Mesendoderm (in vitro differentiated cells): Measurements from ENCODE around the gene TLR7.

Experiments
- DNase-seq: peaks from one replicate; pipeline ENCODE4 v3.0.0; 2013
- H2AK5ac ChIP-seq: 2 replicates; pipeline ENCODE4 v1.6.1; 2013; ENCODE audit warnings: low read length, inconsistent platforms
- H2BK120ac ChIP-seq: 2 replicates; pipeline ENCODE4 v1.6.1; 2013; ENCODE audit warnings: low read depth, mild to moderate bottlenecking, low read length, moderate library complexity, mixed read lengths
- H2BK15ac ChIP-seq: replicated peaks from 2 replicates; pipeline ENCODE4 v1.6.1; 2013; ENCODE audit warnings: low read depth, mild to moderate bottlenecking, moderate library complexity
- H2BK5ac ChIP-seq: 2 replicates; pipeline ENCODE4 v1.6.1; 2013; ENCODE audit warnings: low read length, inconsistent platforms
- H3K18ac ChIP-seq: 2 replicates; pipeline ENCODE4 v1.6.1; 2013; ENCODE audit warnings: mild to moderate bottlenecking, low read length, mixed read lengths
- H3K23ac ChIP-seq: one replicate; pipeline ENCODE4 v1.6.1; 2013; ENCODE audit warnings: low read length
- H3K27ac ChIP-seq: 2 replicates; pipeline ENCODE4 v1.5.1; 2013; ENCODE audit warnings: low read depth, mild to moderate bottlenecking, inconsistent platforms, low read length, moderate library complexity
- H3K27me3 ChIP-seq: 2 replicates; pipeline ENCODE4 v1.6.1; 2013; ENCODE audit warnings: low read length, control low read depth, mild to moderate bottlenecking, inconsistent platforms; ENCODE audit not compliant: insufficient read depth, poor library complexity
- H3K36me3 ChIP-seq: 2 replicates; pipeline ENCODE4 v1.6.1; 2013; ENCODE audit warnings: low read length, inconsistent platforms; ENCODE audit not compliant: control insufficient read depth, insufficient read depth
- H3K4ac ChIP-seq: one replicate; pipeline ENCODE4 v1.6.1; 2013; ENCODE audit warnings: low read depth, mild to moderate bottlenecking, low read length, moderate library complexity
- H3K4me1 ChIP-seq: 2 replicates; pipeline ENCODE4 v1.6.1; 2013; ENCODE audit warnings: low read depth, low read length, inconsistent platforms; ENCODE audit not compliant: control insufficient read depth
- H3K4me2 ChIP-seq: 2 replicates; pipeline ENCODE4 v1.6.1; 2013; ENCODE audit warnings: low read length
- H3K4me3 ChIP-seq: 2 replicates; pipeline ENCODE4 v1.5.1; 2013; ENCODE audit warnings: mild to moderate bottlenecking, low read length
- H3K56ac ChIP-seq: one replicate; pipeline ENCODE4 v1.6.1; 2013; ENCODE audit warnings: low read length
- H3K79me1 ChIP-seq: 2 replicates; pipeline ENCODE4 v1.6.1; 2013; ENCODE audit warnings: low read length, inconsistent platforms
- H3K79me2 ChIP-seq: 2 replicates; pipeline ENCODE4 v1.6.1; 2013; ENCODE audit warnings: mild to moderate bottlenecking, low read length; ENCODE audit not compliant: control insufficient read depth, insufficient read depth
- H3K9ac ChIP-seq: 2 replicates; pipeline ENCODE4 v1.6.1; 2013; ENCODE audit warnings: low read length, inconsistent platforms
- H4K5ac ChIP-seq: one replicate; pipeline ENCODE4 v1.6.1; 2013; ENCODE audit warnings: low read length
- H4K8ac ChIP-seq: one replicate; pipeline ENCODE4 v1.6.1; 2013; ENCODE audit warnings: low read depth, mild to moderate bottlenecking, control low read depth, low read length, moderate library complexity
- WGBS: extraction: QIAGEN DNeasy Blood & Tissue Kit; methylation state at CpG from one replicate; pipeline ENCODE4 v1.1.7; 2013; ENCODE audit warnings: low lambda C conversion rate, missing lambda C conversion rate; ENCODE audit not compliant: insufficient coverage; ENCODE audit errors: extremely low coverage; 5-methylcytosine and 5-hydroxymethylcytosine counted together

The TLR7 gene

DNA sequence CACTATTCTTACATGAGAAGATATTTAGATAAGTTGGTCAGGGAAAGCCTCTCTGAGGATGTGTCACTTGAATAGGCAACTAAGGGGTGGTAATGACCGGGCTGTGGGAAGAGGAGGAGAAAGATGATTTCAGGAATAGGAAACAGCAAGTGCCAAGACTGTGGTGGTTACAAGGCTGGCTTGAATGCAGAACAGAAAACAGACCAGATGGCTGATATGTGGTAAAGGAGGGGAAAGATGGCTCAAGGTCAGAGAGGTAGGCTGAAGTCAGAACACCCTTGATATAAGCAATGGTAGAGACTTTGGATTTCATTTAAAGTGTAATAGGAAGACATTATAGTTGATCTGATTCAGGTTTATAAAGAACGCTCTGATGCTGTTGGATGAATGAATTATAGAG, 15.0 kb downstream of the TLR7 start:
- Histone ChIP-seq H3K56ac (no peak overlapping the region), H3K4me2 (no peak overlapping the region), H2BK15ac (no peak overlapping the region), H3K4me1 (no peaks in the 10 kb centered on the region), H2AK5ac (no peak overlapping the region), H3K4ac (no peak overlapping the region), H3K4me3 (no peak overlapping the region), H4K8ac (no peak overlapping the region), H3K79me2 (no peaks in the 10 kb centered on the region), H3K27ac (no peak overlapping the region), H3K23ac (no peak overlapping the region), H3K36me3 (no peaks in the 10 kb centered on the region), H4K5ac (no peak overlapping the region), H3K27me3 (no peaks in the 10 kb centered on the region), H3K18ac (no peak overlapping the region), H3K9ac (no peak overlapping the region), H2BK120ac (no peak overlapping the region), H3K79me1 (no peaks in the 10 kb centered on the region), H2BK5ac (no peak overlapping the region)
- no CpG with 5 or more reads among the region's 2 CpGs for WGBS
- DNase-seq: no peak

- H3K4me1 ChIP-seq: no peaks in the 10 kb centered on the region
- no peak overlapping the region for H3K9ac ChIP-seq
- no peak overlapping the region for H2AK5ac ChIP-seq
- H3K23ac ChIP-seq: no peak overlapping the region
- H3K36me3 ChIP-seq: no peaks in the 10 kb centered on the region
- H2BK120ac ChIP-seq: no peak overlapping the region
- no peaks in the 10 kb centered on the region for H3K79me2 ChIP-seq
- no CpG with 5 or more reads among the region's 5 CpGs for WGBS
- H3K79me1 ChIP-seq: no peaks in the 10 kb centered on the region
- H3K27ac ChIP-seq: no peak overlapping the region
- no peaks in the 10 kb centered on the region for H3K27me3 ChIP-seq
- no peak for DNase-seq
- H2BK15ac ChIP-seq: no peak overlapping the region
- H4K5ac ChIP-seq: no peak overlapping the region
- H3K18ac ChIP-seq: no peak overlapping the region
- H2BK5ac ChIP-seq: no peak overlapping the region
- no peak overlapping the region for H3K4me2 ChIP-seq
- H3K4me3 ChIP-seq: no peak overlapping the region
- no peak overlapping the region for H3K56ac ChIP-seq
- no peak overlapping the region for H3K4ac ChIP-seq
- H4K8ac ChIP-seq: no peak overlapping the region
Observed at GRCh38 chrX:12885508-12885907, 18.6 kb downstream of the TLR7 start.

DNA sequence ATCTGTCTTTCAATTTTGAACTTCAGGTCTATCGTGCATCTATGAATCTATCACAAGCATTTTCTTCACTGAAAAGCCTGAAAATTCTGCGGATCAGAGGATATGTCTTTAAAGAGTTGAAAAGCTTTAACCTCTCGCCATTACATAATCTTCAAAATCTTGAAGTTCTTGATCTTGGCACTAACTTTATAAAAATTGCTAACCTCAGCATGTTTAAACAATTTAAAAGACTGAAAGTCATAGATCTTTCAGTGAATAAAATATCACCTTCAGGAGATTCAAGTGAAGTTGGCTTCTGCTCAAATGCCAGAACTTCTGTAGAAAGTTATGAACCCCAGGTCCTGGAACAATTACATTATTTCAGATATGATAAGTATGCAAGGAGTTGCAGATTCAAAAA, 19.7 kb downstream of the TLR7 start:
- no CpG with 5 or more reads among the region's 3 CpGs for WGBS
- H3K27me3 ChIP-seq: no peaks in the 10 kb centered on the region

DNA sequence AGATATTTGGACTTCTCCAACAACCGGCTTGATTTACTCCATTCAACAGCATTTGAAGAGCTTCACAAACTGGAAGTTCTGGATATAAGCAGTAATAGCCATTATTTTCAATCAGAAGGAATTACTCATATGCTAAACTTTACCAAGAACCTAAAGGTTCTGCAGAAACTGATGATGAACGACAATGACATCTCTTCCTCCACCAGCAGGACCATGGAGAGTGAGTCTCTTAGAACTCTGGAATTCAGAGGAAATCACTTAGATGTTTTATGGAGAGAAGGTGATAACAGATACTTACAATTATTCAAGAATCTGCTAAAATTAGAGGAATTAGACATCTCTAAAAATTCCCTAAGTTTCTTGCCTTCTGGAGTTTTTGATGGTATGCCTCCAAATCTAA, 20.3 kb downstream of the TLR7 start:
- no peaks in the 10 kb centered on the region for H3K36me3 ChIP-seq
- H3K23ac ChIP-seq: no peak overlapping the region
- no CpG with 5 or more reads among the region's 2 CpGs for WGBS
- no peaks in the 10 kb centered on the region for H3K27me3 ChIP-seq
- no peak overlapping the region for H2BK120ac ChIP-seq
- no peak overlapping the region for H3K18ac ChIP-seq
- H3K4me1 ChIP-seq: no peaks in the 10 kb centered on the region
- no peak overlapping the region for H4K8ac ChIP-seq
- no peak overlapping the region for H4K5ac ChIP-seq
- no peak for DNase-seq
- no peak overlapping the region for H3K4me3 ChIP-seq
- no peak overlapping the region for H3K9ac ChIP-seq
- H3K27ac ChIP-seq: no peak overlapping the region
- no peaks in the 10 kb centered on the region for H3K79me2 ChIP-seq
- no peak overlapping the region for H2BK5ac ChIP-seq
- no peaks in the 10 kb centered on the region for H3K79me1 ChIP-seq
- H2AK5ac ChIP-seq: no peak overlapping the region
- H3K4ac ChIP-seq: no peak overlapping the region
- no peak overlapping the region for H3K56ac ChIP-seq
- no peak overlapping the region for H2BK15ac ChIP-seq
- H3K4me2 ChIP-seq: no peak overlapping the region

More for the DNA sequence above, 19.7 kb downstream of the TLR7 start:
- H2BK5ac ChIP-seq: no peak overlapping the region
- no peak overlapping the region for H3K18ac ChIP-seq
- no peak overlapping the region for H2BK15ac ChIP-seq
- H3K4me2 ChIP-seq: no peak overlapping the region
- H3K56ac ChIP-seq: no peak overlapping the region
- H3K36me3 ChIP-seq: no peaks in the 10 kb centered on the region
- no peaks in the 10 kb centered on the region for H3K79me1 ChIP-seq
- H2AK5ac ChIP-seq: no peak overlapping the region
- H4K5ac ChIP-seq: no peak overlapping the region
- DNase-seq: no peak
- H3K4ac ChIP-seq: no peak overlapping the region
- no peak overlapping the region for H4K8ac ChIP-seq
- H3K4me3 ChIP-seq: no peak overlapping the region
- no peak overlapping the region for H3K23ac ChIP-seq
- no peak overlapping the region for H3K9ac ChIP-seq
- H3K79me2 ChIP-seq: no peaks in the 10 kb centered on the region
- H2BK120ac ChIP-seq: no peak overlapping the region
- H3K4me1 ChIP-seq: no peaks in the 10 kb centered on the region
- H3K27ac ChIP-seq: no peak overlapping the region

GRCh38 chrX:12887767-12888166, 20.9 kb downstream of the TLR7 start:
- no peak overlapping the region for H4K5ac ChIP-seq
- no peak overlapping the region for H3K23ac ChIP-seq
- H2AK5ac ChIP-seq: no peak overlapping the region
- H4K8ac ChIP-seq: no peak overlapping the region
- H3K27ac ChIP-seq: no peak overlapping the region
- no peak overlapping the region for H3K4ac ChIP-seq
- no peaks in the 10 kb centered on the region for H3K36me3 ChIP-seq
- DNase-seq: no peak
- H3K79me1 ChIP-seq: no peaks in the 10 kb centered on the region
- no peak overlapping the region for H2BK5ac ChIP-seq
- no peaks in the 10 kb centered on the region for H3K79me2 ChIP-seq
- H3K18ac ChIP-seq: no peak overlapping the region
- no peak overlapping the region for H3K9ac ChIP-seq
- H3K4me2 ChIP-seq: no peak overlapping the region
- H2BK15ac ChIP-seq: no peak overlapping the region
- no CpG with 5 or more reads among the region's 3 CpGs for WGBS
- H3K27me3 ChIP-seq: no peaks in the 10 kb centered on the region
- H3K4me1 ChIP-seq: no peaks in the 10 kb centered on the region
- no peak overlapping the region for H3K56ac ChIP-seq
- no peak overlapping the region for H2BK120ac ChIP-seq
- H3K4me3 ChIP-seq: no peak overlapping the region

DNA sequence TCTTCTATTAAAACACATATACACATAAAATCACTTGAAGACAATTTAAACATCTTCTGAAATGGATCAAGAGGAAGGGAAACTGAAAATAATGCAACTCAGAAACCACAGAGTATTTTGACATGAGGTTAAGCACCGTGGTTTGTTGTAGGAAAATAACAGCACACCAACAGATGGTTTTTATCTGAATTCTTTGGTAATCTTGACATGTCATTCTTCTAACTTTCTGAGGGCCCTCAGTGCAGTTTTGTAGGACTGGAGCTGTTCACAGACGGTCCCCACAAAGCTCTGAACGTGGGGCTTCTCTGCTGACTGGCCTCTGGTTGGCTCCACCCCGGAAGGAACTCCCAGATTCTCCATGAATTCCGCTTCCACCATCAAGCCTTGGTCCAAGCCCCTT, 23.6 kb downstream of the TLR7 start:
- WGBS: no CpG with 5 or more reads among the region's 5 CpGs
- Histone ChIP-seq H3K79me1 (no peaks in the 10 kb centered on the region), H3K36me3 (no peaks in the 10 kb centered on the region), H2BK15ac (no peak overlapping the region), H3K18ac (no peak overlapping the region), H4K8ac (no peak overlapping the region), H3K4me1 (no peaks in the 10 kb centered on the region), H3K4ac (no peak overlapping the region), H2BK5ac (no peak overlapping the region), H3K4me2 (no peak overlapping the region), H4K5ac (no peak overlapping the region), H2AK5ac (no peak overlapping the region), H3K27ac (no peak overlapping the region), H3K56ac (no peak overlapping the region), H3K79me2 (no peaks in the 10 kb centered on the region), H3K4me3 (no peak overlapping the region), H3K9ac (no peak overlapping the region), H3K27me3 (no peaks in the 10 kb centered on the region), H2BK120ac (no peak overlapping the region), H3K23ac (no peak overlapping the region)
- no peak for DNase-seq
